Measurements from ENCODE around the gene MOGAT1. TPM values are rescaled to one million over a fixed set of nuclear protein-coding genes. Genes with fewer than 3 reads are reported as not detected.

MOGAT1 gene
- total and polyA plus RNA-seq, 4 donors = 0.30 to 5.5 (median 5.1) TPM; not detected in 1

- Histone ChIP-seq H3K9me3 (ENCODE audit: control insufficient read depth in 4 of 4, low read length in 3 of 4) (no peaks in the 10 kb centered on the region), H3K27me3 (ENCODE audit: control insufficient read depth in 4 of 4, insufficient read depth in 4 of 4, low read length in 3 of 4) (no peaks in the 10 kb centered on the region), H3K4me1 (ENCODE audit: control insufficient read depth in 4 of 4, insufficient read depth in 4 of 4, low read length in 3 of 4) (no peaks in the 10 kb centered on the region), H3K4me3 (ENCODE audit: low read depth in 1 of 3, low read length in 3 of 3) (no peak overlapping the region), H3K27ac (ENCODE audit: low read depth in 1 of 2, low read length in 2 of 2) (no peak overlapping the region), H3K9ac (ENCODE audit: low read depth in 1 of 2, low read length in 2 of 2) (no peak overlapping the region), H3K36me3 (ENCODE audit: control insufficient read depth in 4 of 4, insufficient read depth in 3 of 4, low read depth in 1 of 4, low read length in 3 of 4) (peaks cover 0 to 50% (median 20%) of the 10 kb centered on the region in 4 donors)
- 89% methylated on average over 1 of the region's 1 CpG for WGBS
- DNase-seq (ENCODE audit: low spot score) = no peak
- no peak for TF ChIP-seq ATF3 (IDR thresholded peaks at IDR 0.05)
- no peak for TF ChIP-seq NR2F2 (IDR thresholded peaks at IDR 0.05)
- no peak for TF ChIP-seq ZBTB33 (IDR thresholded peaks at IDR 0.05)
- no peak for TF ChIP-seq HNF4G (IDR thresholded peaks at IDR 0.05)
- TF ChIP-seq GABPA (IDR thresholded peaks at IDR 0.05 in 1 of 2, conservative IDR thresholded peaks at IDR 0.05 in 1 of 2) = no peak
- no peak for TF ChIP-seq EGR1 (IDR thresholded peaks at IDR 0.05; ENCODE audit: low read depth in 2 of 2)
- no peak for TF ChIP-seq REST (IDR thresholded peaks at IDR 0.05)
- no peak for TF ChIP-seq JUND (IDR thresholded peaks at IDR 0.05)
- TF ChIP-seq FOXA2 (IDR thresholded peaks at IDR 0.05) = no peak
- TF ChIP-seq RAD21 (IDR thresholded peaks at IDR 0.05) = no peak
- no peak for TF ChIP-seq SP1 (IDR thresholded peaks at IDR 0.05)
- no peak for TF ChIP-seq RXRA (IDR thresholded peaks at IDR 0.05)
- TF ChIP-seq MAX (IDR thresholded peaks at IDR 0.05) = no peak
- TF ChIP-seq HNF4A (conservative IDR thresholded peaks at IDR 0.05) = no peak
- TF ChIP-seq TAF1 (conservative IDR thresholded peaks at IDR 0.05) = no peak
- TF ChIP-seq CTCF (IDR thresholded peaks at IDR 0.05; ENCODE audit: low read depth, low read length, missing input control) = no peak
- no peak for TF ChIP-seq FOXA1 (IDR thresholded peaks at IDR 0.05)
These were observed 34.4 kb upstream of the MOGAT1 start for GRCh38 chr2:222637067-222637466.

- peaks cover 5 to 45% (median 15%) of the 10 kb centered on the region in 4 donors for H3K36me3 ChIP-seq (ENCODE audit: control insufficient read depth in 4 of 4, insufficient read depth in 3 of 4, low read depth in 1 of 4, low read length in 3 of 4)
- H3K9ac ChIP-seq (ENCODE audit: low read depth in 1 of 2, low read length in 2 of 2) = no peak overlapping the region
- no peak overlapping the region for H3K4me3 ChIP-seq (ENCODE audit: low read depth in 1 of 3, low read length in 3 of 3)
- WGBS = 99% methylated on average over 2 of the region's 2 CpGs
- no peaks in the 10 kb centered on the region for H3K9me3 ChIP-seq (ENCODE audit: control insufficient read depth in 4 of 4, low read length in 3 of 4)
- H3K27me3 ChIP-seq (ENCODE audit: control insufficient read depth in 4 of 4, insufficient read depth in 4 of 4, low read length in 3 of 4) = no peaks in the 10 kb centered on the region
- no peak for TF ChIP-seq HNF4A (conservative IDR thresholded peaks at IDR 0.05)
- no peak overlapping the region for H3K27ac ChIP-seq (ENCODE audit: low read depth in 1 of 2, low read length in 2 of 2)
- H3K4me1 ChIP-seq (ENCODE audit: control insufficient read depth in 4 of 4, insufficient read depth in 4 of 4, low read length in 3 of 4) = no peaks in the 10 kb centered on the region
- DNase-seq (ENCODE audit: low spot score) = no peak
These were observed 30.1 kb upstream of the MOGAT1 start for GRCh38 chr2:222641336-222641735.

All from liver (tissue), 9 donors.